ENCODE data around the gene ATRNL1. TPM values are rescaled to one million over a fixed set of nuclear protein-coding genes. Genes with fewer than 3 reads are reported as not detected.
A peak's percentile ranks its signal among the peaks of the same experiment; 100 is the strongest.

Gene ATRNL1
- total RNA-seq, 1 donor from 2014 or later: 16.4 TPM

- Mint-ChIP-seq H3K9me3 (no peaks in the 10 kb centered on the region), H3K27ac (no peak overlapping the region), H3K36me3 (no peaks in the 10 kb centered on the region), H3K4me1 (no peaks in the 10 kb centered on the region), H3K4me3 (no peak overlapping the region), H3K27me3 (ENCODE audit: insufficient read depth, low read depth) (no peaks in the 10 kb centered on the region)
- no peaks in the 10 kb centered on the region for H4K20me1 ChIP-seq (ENCODE audit: low read depth)
- H3K4me2 ChIP-seq: no peak overlapping the region
- no peak overlapping the region for H3K9ac ChIP-seq
- TF ChIP-seq EZH2phosphoT487 (IDR thresholded peaks at IDR 0.05) (no peak), CTCF (IDR thresholded peaks at IDR 0.05) (no peak), EZH2 (IDR thresholded peaks at IDR 0.05) (no peak)
- H3K27ac ChIP-seq: no peak overlapping the region
- no peaks in the 10 kb centered on the region for H3F3A ChIP-seq (ENCODE audit: low read depth)
- no peak overlapping the region for H3K4me3 ChIP-seq
- no peaks in the 10 kb centered on the region for H3K27me3 ChIP-seq
- no peak for DNase-seq (ENCODE audit: low spot score)
- peak overlapping the region; percentile 48 for H2AFZ ChIP-seq (replicated peaks)
- H3K9me3 ChIP-seq (ENCODE audit: low read depth): no peaks in the 10 kb centered on the region
- H3K36me3 ChIP-seq: no peaks in the 10 kb centered on the region
- H3K79me2 ChIP-seq (ENCODE audit: low read depth): no peaks in the 10 kb centered on the region
- no peaks in the 10 kb centered on the region for H3K4me1 ChIP-seq
These were observed 737.3 kb downstream of the ATRNL1 start for GRCh38 chr10:115830265-115830970.

DNA sequence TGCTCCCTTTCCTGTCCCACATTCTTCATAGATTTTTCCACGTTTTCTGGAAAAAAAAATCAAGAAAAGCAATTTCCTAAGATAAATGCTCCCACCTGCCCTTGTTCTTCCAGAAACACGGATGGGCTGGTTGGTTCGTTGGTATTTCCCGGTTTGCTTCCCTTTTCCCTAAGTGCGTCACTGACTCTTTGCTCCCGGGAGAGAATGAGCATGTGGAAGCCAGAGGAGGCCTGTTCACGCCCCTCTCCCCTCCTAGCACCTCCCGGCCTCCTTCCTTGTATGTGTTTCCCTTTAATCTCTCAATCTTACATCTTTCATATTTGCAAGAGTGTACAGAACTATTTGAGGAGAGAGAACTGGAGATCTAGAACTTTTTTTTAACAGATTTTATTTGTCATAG lies 737.9 kb downstream of the ATRNL1 start:
- Histone ChIP-seq H3K27ac (no peak overlapping the region), H4K20me1 (ENCODE audit: low read depth) (no peaks in the 10 kb centered on the region), H3K9ac (no peak overlapping the region), H2AFZ (replicated peaks) (no peak overlapping the region), H3K4me1 (no peaks in the 10 kb centered on the region), H3K9me3 (ENCODE audit: low read depth) (no peaks in the 10 kb centered on the region), H3K79me2 (ENCODE audit: low read depth) (no peaks in the 10 kb centered on the region), H3F3A (ENCODE audit: low read depth) (no peaks in the 10 kb centered on the region), H3K4me3 (no peak overlapping the region), H3K27me3 (no peaks in the 10 kb centered on the region), H3K4me2 (no peak overlapping the region), H3K36me3 (no peaks in the 10 kb centered on the region)
- Mint-ChIP-seq H3K9me3 (no peaks in the 10 kb centered on the region), H3K36me3 (no peaks in the 10 kb centered on the region), H3K27me3 (ENCODE audit: insufficient read depth, low read depth) (no peaks in the 10 kb centered on the region), H3K4me3 (no peak overlapping the region), H3K4me1 (no peaks in the 10 kb centered on the region), H3K27ac (no peak overlapping the region)
- TF ChIP-seq EZH2phosphoT487 (IDR thresholded peaks at IDR 0.05) (no peak), EZH2 (IDR thresholded peaks at IDR 0.05) (no peak), CTCF (IDR thresholded peaks at IDR 0.05) (no peak)
- no peak for DNase-seq (ENCODE audit: low spot score)

- H3K79me2 ChIP-seq (ENCODE audit: low read depth): no peaks in the 10 kb centered on the region
- no peak for TF ChIP-seq EZH2phosphoT487 (IDR thresholded peaks at IDR 0.05)
- TF ChIP-seq EZH2 (IDR thresholded peaks at IDR 0.05): no peak
- TF ChIP-seq CTCF (IDR thresholded peaks at IDR 0.05): no peak
These were observed 740.0 kb downstream of the ATRNL1 start for GRCh38 chr10:115833119-115833518.

More at GRCh38 chr10:115833119-115833518, 740.0 kb downstream of the ATRNL1 start:
- no peaks in the 10 kb centered on the region for H3F3A ChIP-seq (ENCODE audit: low read depth)
- Mint-ChIP-seq H3K27ac (no peak overlapping the region), H3K36me3 (no peaks in the 10 kb centered on the region), H3K9me3 (no peaks in the 10 kb centered on the region), H3K4me1 (no peaks in the 10 kb centered on the region), H3K27me3 (ENCODE audit: insufficient read depth, low read depth) (no peaks in the 10 kb centered on the region), H3K4me3 (no peak overlapping the region)
- H2AFZ ChIP-seq (replicated peaks): no peak overlapping the region
- H4K20me1 ChIP-seq (ENCODE audit: low read depth): no peaks in the 10 kb centered on the region
- no peak for DNase-seq (ENCODE audit: low spot score)
- H3K4me2 ChIP-seq: no peak overlapping the region
- H3K27ac ChIP-seq: no peak overlapping the region
- H3K36me3 ChIP-seq: no peaks in the 10 kb centered on the region
- H3K27me3 ChIP-seq: no peaks in the 10 kb centered on the region
- no peak overlapping the region for H3K9ac ChIP-seq
- no peaks in the 10 kb centered on the region for H3K9me3 ChIP-seq (ENCODE audit: low read depth)
- no peaks in the 10 kb centered on the region for H3K4me1 ChIP-seq
- H3K4me3 ChIP-seq: no peak overlapping the region
